ENCODE data around the gene ALDH1L1.

Gene ALDH1L1

GRCh38 chr3:126134219-126134975 is 46.0 kb downstream of the ALDH1L1 start:
- no peak for DNase-seq (ENCODE audit: low read depth)

GRCh38 chr3:126133606-126134005 is 46.8 kb downstream of the ALDH1L1 start:
- DNase-seq (ENCODE audit: low read depth) = no peak

DNA sequence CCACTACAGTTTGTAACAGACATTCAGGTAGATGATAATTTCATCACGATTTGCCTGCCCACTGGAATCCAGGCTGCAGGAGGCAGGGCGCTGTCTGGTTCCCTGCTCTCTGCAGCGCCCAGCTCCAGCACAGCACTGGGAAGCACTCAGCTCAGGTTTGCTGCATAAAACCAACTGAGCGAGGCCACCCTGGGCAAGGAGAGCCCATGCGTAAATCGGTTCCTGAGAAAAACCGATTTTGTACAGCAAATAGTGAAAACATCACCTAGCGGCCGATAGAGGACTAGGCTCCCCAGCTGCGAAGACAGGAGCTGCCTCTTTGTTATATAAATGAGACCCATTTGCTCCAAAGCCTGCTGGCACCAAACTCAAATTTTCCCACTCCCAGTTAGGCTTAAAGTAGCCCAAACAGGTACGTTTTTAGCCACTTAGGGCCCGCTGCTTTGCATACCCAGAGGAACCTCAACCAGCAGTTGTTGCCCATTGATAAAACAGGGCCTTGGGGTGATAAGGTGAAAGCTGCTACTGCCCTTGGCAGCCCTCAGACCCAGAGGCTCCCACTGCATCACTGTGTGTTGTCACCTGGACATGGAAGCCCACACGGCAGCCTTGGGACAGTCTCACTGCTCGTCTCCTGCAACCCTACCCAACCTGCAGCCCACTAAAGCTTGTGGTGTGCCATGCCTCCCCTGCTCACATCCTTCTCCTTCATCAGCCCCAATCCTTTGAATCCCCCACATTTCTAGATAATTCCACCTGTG is 47.5 kb downstream of the ALDH1L1 start:
- no peak for DNase-seq (ENCODE audit: low read depth)

DNA sequence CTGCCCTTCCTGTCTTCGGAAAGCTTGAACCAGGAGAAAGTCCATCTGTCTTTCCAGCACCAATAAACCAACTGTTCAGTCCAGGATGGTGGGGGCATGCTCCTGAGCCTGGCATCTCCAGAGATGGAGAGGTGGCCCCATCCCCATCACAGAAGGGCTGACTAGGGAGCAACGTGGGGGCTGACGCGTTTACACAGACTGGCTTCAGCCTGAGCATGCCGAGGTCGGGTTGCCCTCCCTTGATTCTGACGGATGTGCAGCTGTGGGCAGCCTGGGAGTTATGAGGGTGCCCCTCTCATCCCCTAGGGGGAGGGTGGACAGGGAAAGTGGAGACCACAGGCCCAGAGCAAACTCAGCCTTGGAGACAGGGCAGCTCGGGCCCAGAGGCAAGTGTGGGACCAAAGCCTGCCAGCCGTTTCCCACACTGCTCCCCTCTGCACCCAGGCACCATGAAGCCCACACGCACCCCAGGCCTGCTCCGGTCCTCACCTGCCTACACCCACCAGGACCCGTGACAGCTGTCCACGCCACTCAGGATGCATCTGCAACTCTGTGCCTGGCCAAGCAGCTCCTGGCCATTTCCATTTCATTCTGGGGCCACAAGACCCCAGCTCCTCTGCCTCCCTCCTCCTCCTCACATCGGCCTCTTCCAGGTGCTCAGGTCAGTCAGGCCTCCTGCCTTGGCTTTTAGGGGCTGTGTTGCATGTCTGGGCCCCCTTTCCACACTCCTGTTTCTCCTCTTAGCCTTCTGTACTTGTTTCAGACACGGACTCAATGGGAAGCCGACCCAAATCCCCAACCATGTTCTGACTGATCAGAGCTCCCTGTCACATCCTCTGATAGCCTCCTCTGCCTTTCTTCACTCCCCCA is 48.3 kb downstream of the ALDH1L1 start:
- no peak for DNase-seq (ENCODE audit: low read depth)

DNA sequence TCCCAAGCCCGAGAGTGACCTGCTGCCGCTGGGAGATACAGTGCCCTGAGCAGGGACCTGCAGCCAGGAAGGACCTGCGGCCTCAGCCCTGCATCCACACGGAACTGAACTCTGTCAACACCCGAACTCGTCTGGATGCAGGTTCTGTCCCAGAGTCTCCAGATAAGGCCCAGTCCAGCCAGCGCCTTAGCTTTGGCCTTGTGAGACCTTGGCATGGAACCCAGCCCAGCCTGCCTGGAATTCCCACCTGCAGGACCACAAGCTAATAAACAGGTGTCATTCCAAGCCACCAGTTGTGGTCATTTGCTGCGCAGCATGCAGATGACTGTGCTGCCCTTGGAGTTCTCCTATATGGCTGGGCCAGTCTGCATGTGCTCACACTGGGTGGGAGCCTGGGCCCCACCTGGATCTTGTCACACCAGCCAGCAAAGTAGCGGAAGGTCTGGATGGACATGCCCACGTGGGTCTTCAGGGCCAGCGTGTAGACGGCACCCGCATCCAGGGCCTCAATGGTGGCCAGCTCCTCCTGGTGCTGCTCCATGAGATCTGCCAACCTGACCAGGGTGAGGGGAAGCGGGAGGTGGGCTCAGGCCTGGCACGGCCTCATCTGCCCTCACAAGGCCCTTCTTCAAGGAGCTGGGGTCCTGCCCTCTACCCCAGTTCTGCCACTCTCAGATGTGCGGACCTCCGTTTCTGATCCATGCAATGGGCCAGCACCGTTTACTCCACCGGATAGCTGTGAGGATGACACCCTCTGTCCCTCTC is 49.2 kb downstream of the ALDH1L1 start:
- DNase-seq (ENCODE audit: low read depth) = no peak

DNA sequence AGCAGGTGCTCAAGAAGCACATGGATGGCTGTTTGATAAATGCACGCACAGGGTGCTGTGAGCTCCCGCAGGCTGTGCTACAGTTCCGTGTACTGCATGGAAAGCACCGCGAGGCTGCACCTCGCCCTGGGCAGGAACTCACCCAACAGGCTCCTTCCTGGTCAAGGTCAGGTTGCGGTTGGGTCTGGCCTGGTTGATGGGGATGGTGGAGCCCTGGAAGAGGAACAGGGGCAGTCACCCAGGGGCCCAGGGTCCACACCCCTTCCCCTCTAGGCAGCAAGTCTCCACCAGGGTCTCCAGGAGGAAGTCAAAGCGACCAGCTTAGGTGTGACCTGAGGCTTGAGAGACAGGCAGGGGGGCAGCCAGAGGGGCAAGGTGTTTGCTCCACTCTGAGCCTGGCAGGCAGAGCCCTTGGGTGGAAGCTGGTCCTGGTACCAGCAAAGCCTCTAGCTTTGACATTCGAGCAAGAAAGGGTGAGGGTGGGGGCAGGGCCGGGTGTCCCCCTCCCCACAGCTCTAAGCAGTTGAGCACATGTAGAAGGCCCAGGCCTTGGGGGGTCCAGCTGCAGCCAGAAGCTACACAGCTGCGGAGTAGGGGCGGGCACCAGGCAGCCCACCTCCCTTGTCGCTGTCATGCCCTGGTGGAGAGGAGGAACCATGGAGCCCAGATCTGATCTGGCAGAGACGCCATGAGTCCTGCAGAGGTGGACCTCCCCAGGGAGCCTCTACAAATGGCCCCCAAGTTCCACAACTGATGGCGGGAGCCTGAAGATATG is 50.1 kb downstream of the ALDH1L1 start:
- DNase-seq (ENCODE audit: low read depth) = no peak

GRCh38 chr3:126129398-126129891 is 50.9 kb downstream of the ALDH1L1 start:
- DNase-seq (ENCODE audit: low read depth) = no peak

GRCh38 chr3:126128504-126129397 is 51.6 kb downstream of the ALDH1L1 start:
- no peak for DNase-seq (ENCODE audit: low read depth)

DNA sequence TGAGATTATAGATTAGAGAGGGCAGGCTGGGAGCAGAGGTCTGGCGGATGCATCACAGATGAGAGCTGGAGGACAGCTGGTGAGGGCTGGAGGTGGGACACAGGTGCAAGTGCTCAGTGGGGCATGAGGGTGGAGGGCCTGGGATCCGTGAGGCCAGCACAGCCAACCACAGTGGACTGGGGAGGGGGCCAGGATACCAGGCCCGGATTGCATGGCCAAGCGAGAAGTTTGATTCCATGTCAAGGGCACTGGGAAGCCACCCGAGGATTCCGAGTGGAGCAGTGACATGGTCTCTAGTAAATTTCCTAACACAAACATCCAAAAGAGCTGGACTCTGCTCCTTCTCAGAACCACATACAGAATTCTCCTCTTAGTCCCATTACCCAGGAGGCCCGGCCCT is 52.5 kb downstream of the ALDH1L1 start:
- DNase-seq (ENCODE audit: low read depth) = no peak

- no peak for DNase-seq (ENCODE audit: low read depth)
Observed at GRCh38 chr3:126127452-126127851, 52.9 kb downstream of the ALDH1L1 start.

DNA sequence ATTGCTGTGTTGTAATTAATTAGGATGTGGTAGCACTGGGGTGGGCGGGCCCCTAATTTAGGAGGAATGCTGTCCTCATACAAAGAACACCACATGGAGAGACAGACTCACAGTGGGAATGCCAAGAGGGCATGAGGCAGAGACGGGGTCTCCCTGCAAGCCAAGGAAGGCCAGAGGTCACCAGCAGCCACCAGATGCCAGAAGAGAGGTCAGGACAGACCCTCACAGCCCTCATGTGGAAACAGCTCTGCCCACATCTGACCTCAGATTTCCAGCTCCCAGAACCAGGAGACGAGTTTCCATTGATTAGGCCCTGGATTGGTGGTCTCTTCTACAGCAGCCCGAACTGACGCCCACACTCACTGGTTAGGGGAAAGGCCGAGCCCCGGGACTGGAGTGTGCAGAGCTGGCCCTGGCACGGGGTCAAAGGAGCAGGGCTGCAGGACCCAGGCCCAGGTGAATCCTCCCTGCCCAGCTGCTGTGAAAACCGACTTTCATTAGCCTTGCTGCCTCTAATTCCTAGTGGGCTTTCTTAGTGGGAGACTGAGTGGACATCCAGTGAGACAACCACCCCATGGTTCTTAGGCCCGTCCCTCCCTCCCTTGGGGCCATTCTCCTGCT is 53.5 kb downstream of the ALDH1L1 start:
- no peak for DNase-seq (ENCODE audit: low read depth)

DNA sequence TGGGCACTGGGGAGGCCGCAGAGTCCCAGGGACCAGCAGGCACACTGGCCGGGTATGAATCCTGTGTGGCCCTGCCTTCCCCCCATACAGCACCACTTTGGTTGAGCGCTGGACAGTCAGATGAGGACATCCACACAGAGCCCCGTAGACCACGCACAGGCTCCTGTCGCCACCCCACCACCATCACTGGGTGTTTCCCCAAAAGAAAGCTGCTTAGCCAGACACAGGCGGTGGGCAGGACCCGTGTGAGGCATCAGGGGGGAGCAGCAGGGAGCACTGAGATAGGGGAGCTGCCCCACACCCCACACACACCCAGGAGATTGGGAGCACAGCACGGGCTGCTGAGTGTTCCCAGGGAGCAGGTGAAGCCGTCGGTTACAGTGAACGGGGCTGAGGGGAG is 54.1 kb downstream of the ALDH1L1 start:
- DNase-seq (ENCODE audit: low read depth) = no peak

DNA sequence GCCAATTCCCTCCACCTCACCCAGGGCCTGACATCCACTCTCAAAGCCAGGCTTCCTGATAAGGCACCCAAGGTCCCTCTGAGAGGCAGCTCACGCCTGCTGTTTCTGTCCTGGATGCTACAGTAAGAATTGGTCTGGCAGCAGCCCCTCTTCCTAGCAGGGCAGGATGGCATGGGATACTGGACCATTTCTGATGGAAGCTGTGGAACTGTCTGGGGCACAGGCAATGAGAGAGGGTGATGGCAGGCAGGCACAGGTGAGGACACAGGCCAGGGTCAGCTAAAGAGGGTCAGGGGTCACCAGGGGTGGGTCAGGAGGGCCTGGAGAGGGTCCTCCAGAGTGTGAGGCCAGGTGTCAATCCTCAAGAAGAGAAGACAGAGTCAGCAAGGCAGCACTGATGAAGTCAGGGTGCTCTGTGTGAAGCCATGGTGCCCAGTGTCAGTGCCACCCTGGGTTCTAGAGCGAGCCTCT is 54.6 kb downstream of the ALDH1L1 start:
- no peak for DNase-seq (ENCODE audit: low read depth)

DNA sequence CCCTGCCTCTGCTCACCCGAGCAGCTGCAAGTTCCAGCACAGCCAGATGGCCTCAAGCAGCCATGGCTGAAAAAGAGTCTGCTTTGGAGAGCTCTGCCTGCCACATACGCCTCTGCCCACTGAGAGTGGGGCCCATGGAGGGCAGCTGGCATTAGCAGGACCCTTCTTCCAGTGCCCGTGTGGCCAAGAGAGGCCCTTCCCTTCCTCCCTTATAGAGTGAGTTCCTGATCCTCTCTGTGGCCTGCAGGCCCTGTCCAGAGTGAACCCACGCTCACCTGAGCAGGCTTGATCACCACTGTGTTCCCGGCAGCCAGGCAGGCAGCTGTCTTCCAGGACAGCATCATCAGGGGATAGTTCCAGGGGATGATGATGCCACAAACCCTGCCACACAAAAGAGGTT is 55.0 kb downstream of the ALDH1L1 start:
- no peak for DNase-seq (ENCODE audit: low read depth)

DNA sequence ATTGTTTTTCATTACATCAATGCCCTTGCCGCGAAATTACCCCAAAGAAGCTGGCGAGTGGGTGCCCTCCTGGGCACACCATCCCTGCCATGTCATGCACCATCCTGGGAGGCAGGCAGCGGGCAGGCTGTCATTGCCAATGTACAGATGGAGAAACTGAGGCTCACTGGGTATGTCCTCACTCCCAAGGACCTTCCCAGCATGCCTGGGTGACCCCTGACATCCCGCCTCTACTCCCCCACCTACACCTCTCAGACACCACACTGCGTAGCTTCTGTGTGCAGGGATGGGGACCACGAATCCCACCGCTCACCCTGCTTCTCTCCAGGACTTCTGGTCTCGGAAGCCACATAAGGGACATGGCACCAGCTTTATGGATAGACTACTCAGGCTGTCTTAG is 55.5 kb downstream of the ALDH1L1 start:
- no peak for DNase-seq (ENCODE audit: low read depth)

GRCh38 chr3:126124148-126124868 is 56.1 kb downstream of the ALDH1L1 start:
- no peak for DNase-seq (ENCODE audit: low read depth)

DNA sequence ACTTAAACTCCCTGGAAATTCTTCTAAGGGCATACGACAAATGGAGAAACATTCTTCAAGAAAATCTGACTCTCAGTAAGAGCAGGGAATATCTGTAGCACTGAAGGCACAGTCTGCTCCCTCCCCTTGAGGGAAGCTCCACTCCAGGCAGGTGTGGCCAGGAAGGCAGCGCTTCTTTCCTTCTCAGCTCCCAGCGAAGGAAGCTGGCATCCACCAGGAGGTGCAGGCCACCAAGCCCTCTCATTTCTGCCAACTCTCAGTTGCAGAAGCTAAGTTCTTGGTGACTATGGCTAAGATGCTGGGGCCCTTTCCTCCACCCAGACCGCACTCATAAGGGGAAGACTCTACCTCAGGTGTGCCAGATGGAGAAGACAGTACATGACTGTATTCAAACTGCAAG is 58.8 kb downstream of the ALDH1L1 start:
- no peak for DNase-seq (ENCODE audit: low read depth)

DNA sequence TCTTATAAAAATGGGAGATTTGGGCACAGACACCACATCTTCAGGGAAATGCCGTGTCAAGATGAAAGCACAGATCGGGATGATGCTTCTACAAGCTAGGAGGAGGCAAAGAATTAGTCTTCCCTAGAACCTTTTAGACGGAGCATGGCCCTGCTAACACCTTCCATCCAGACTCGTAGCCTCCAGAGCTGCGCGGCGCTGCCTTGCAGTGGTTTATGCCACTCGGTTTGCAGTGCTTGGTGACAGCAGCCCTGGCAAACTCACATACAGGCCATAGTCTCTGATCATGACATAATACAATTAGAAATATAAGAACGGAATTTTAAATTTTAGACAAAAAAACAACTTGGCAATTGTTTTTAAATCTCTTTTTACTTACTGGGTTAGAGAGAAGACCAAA is 59.3 kb downstream of the ALDH1L1 start:
- DNase-seq (ENCODE audit: low read depth) = no peak

GRCh38 chr3:126119976-126120375 is 60.4 kb downstream of the ALDH1L1 start:
- DNase-seq (ENCODE audit: low read depth) = no peak
